NCI-H187 (cell line): ENCODE measurements around the gene RMND5B.
A peak's percentile ranks its signal among the peaks of the same experiment; 100 is the strongest.
"Not testable (repeated sequence)": the region's sequence is repeated elsewhere in the genome, so short reads cannot be mapped to it uniquely, and the experiment has no call there.

ENCODE experiments used
- DNase-seq, 2 experiments: peaks; one replicate each; lab custom pipeline; 2025; lab: John Stamatoyannopoulos, UW

The RMND5B gene

DNA sequence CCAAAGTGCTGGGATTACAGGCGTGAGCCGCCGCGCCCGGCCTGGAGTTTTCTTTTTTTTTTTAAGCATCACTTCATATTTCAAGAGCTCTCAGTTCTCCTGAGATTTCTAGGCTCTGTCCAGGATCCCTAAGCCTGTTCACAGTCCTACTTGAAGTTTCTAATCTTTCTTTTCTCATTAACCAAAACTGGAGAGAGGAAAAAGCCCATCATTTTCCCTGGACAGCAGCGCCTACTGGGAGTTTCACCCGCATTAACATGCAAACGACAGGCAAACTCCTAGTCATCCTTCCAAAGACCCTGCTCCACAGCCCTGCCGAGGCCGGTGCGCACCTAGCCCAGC is 609 bp upstream of the RMND5B start:
- DNase-seq, result not testable (repeated sequence)

DNA sequence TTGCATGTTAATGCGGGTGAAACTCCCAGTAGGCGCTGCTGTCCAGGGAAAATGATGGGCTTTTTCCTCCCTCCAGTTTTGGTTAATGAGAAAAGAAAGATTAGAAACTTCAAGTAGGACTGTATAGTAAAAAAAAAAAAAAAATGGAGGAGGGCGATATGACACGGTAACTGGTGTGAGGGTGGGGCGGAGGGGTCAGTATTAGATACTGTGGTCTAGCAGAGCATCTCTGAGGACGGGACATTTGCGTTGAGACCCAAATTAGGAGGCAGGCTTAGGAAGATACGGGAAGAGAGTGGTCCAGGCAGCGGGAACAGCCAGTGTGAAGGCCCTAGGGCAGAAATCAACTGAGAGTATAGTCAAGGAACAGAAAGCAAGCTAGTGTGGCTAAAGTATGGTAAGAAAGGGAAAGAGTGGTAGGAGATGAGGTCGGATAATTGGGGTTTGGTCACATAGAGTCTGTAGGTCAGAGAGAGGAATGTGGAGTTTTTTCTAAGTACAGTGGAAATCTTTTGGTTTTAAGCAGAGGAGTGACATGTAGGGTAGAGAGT is 707 bp downstream of the RMND5B start:
- no peak for DNase-seq

DNA sequence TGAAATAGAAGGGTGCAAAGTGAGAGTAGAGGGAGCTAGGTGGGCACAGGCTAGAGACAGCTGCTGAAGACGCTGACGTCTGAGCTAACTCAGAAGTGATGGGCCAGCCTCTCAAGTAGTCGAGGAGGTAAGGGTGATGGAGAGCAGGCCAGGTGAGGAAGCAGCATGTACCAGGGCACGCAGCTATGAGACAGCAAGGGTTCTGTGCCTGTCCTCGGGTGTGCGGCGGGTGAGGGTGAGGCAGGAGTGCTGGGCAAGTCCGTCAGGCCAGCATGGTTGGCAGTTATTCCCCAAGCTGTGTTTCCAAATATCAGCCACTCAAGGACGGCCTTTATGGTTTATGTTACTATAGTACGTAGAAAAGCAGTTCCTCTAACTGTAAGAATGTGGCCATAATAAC is 6.2 kb downstream of the RMND5B start:
- no peak for DNase-seq

DNA sequence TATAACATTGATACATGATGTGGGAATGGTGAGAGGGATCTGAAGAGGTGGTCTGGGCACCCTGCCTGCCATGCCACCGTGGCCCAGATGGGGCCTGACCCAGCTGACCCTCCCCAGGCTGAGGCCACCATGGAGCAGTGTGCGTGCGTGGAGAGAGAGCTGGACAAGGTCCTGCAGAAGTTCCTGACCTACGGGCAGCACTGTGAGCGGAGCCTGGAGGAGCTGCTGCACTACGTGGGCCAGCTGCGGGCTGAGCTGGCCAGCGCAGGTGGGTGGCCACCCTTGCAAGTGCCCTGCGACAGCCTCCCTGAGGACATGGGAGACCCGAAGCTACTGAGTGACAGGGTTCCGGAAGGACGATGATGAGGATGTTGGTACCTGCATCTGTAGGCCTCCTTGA is 7.2 kb downstream of the RMND5B start:
- no peak for DNase-seq

DNA sequence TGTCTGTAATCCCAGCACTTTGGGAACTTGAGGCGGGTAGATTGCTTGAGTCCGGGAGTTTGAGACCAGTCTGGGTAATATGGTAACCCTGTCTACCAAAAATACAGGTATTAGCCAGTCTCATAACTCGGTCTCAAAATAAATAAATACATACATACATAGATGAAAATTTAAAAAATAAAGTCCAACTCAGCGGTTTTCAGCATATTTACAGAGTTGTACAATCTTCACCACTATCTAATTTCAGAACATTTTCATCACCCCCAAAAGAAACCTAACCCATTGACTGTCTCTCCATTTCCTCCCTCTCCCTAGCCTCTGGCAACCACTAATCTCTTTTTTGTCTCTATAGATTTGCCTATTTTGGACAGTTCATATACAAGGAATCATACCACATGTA is 10.7 kb downstream of the RMND5B start:
- DNase-seq, result no peak

DNA sequence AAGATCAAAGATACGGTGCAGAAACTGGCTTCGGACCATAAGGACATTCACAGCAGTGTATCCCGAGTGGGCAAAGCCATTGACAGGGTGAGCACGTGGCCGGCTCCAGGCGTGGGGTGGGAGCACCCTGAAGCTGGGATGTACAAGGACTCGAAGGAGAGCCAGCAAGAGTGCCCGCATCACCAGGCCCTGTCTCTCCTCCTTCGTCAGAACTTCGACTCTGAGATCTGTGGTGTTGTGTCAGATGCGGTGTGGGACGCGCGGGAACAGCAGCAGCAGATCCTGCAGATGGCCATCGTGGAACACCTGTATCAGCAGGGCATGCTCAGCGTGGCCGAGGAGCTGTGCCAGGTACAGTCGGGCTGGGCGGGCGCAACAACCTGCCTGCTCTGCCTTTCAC is 11.8 kb downstream of the RMND5B start:
- no peak for DNase-seq

DNA sequence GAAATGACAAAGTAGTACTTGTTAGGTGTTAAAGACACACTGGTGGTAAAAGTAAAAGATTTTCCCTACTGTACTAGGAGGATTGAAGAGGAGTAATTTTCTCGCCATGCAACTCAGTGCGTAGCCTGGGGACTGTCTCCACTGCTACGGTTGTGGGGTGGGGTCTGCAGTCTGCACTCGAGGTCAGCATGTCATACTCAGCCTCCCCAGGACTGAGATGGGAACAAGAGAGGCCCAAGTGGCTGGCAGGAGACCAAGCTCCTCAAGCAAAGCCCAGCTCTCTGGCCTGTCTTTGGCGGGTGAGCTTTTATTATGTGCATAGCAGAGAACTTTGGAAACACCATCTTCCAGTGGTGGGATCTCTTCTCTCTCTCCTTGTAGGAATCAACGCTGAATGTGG is 12.4 kb downstream of the RMND5B start:
- DNase-seq, result no peak

DNA sequence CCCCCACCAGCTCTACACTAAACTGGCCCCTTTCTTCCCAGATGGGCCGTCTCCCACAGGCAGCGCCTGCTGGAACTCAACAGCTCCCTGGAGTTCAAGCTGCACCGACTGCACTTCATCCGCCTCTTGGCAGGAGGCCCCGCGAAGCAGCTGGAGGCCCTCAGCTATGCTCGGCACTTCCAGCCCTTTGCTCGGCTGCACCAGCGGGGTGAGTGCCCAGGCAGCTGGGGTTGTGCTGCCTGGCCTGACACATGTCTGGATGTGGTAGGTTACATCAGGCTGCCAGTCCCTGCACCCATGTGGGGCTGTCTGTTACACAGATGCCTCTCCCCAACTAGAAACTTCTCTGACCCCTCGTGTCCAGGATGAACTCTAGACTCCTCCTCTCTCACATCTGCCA is 13.1 kb downstream of the RMND5B start:
- DNase-seq, result no peak

DNA sequence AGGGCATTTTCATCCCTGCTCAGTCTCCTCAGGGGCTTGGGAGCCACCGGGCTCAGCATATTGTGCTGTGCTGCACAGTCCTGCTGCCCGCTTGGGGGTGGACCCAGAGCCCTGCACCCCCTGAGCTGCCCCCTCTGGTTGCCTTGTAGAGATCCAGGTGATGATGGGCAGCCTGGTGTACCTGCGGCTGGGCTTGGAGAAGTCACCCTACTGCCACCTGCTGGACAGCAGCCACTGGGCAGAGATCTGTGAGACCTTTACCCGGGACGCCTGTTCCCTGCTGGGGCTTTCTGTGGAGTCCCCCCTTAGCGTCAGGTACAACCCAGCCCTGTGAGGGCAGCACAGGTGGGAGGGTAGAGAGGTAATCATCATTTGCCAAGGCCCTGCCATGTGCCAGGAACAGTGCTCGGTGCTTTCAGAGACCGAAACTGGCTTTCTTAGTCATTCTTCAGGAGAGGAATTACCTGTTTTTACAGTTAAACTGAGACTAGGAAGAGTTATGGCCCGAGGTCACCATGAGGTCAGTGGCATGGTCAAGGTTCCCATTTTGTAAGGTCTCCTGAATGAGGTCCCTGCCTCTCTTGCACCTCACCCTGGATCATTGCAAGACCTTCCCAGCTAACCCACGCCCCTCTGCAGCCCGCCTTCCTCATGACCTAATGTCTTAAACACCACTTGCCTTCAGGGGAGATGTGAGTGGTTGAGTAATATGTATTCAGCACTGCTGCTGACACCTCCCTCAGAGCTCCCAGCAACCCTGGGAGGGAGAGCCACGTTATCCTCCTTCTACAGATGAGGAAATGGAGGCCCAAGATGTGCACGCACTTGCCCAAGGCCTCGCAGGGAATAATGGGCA is 15.4 kb downstream of the RMND5B start:
- peak; percentile 4 to 53 for DNase-seq

DNA sequence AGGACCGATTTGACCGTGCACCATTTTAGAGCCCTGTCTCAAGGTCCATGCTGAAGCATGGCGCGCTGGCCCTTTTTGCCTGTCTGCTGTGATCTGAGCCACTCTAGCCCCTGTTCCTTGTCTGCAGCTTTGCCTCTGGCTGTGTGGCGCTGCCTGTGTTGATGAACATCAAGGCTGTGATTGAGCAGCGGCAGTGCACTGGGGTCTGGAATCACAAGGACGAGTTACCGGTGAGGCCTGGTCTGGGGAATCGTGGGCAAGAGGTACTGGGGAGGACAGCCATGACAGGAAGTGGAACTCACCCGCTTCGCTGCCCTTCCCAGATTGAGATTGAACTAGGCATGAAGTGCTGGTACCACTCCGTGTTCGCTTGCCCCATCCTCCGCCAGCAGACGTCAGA is 16.6 kb downstream of the RMND5B start:
- no peak for DNase-seq

DNA sequence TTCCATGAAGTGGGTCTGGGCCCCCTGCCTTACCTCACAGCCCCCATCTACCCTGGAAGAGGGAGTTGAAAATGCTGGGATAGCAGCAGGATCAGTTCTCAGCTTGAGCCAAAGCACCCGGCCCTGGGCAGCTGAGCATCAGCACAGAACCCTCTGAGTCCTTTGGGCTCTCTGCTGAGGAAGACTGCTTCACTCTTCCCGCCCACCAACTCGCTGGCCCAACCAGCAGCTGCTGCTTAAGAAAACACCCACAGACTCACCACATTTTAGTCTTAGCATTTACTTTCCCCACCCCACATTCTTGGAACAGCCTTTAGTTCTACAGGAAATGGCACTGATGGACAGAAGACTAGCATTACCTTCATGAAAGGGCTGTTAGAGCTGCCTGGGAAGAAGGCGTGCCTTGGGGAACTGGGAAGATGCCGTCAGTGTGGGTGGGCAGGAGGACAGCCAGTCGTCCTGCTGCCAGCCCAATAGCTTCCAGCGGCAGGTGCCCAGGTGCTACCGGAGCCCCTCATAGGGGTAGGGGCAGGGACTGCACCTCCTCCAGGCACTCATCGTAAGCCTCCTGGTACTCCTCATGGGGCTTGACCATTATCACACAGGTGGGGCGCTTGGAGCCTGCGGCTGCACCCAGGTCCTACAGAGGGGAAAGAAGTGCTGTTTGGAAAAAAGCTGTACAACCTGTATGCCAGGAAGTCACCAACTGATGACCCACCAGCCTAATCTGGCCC is 18.6 kb downstream of the RMND5B start:
- DNase-seq, result no peak

DNA sequence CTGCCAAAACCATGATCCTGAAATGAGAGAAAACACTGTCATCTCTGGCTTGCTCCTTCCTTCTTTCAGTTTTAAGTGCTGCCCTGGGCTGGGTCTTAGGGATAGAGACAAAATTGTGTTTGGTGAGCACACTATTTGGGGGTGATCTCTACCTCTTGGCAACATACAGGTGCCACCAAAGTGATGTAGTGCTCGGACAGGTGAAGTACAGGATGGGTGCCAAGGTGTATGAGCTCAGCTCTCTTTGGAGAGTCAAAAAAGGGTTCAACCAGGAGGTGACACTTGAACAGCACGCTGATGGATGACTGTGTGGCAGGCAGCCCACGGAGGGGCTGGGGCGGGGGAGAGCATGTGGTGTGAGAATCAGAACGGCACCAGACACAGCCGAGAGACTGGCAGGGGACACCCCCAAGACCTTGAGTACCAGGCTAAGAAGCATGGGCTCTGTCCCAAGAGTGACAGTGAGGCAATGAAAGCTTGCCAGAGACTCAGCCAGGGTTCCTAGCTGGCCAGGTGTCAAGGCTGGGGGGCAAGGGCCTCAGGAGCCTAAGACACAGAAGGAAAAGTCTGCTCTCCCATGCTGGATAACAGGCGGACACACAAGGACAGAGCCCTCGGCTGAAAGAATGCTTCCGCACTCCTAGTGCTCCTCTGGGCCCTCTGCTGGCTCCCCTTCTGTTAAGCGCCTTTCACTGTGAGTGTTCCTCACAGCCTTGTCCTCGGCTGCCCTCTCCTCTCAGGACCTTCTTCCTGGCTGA is 20.3 kb downstream of the RMND5B start:
- no peak for DNase-seq

DNA sequence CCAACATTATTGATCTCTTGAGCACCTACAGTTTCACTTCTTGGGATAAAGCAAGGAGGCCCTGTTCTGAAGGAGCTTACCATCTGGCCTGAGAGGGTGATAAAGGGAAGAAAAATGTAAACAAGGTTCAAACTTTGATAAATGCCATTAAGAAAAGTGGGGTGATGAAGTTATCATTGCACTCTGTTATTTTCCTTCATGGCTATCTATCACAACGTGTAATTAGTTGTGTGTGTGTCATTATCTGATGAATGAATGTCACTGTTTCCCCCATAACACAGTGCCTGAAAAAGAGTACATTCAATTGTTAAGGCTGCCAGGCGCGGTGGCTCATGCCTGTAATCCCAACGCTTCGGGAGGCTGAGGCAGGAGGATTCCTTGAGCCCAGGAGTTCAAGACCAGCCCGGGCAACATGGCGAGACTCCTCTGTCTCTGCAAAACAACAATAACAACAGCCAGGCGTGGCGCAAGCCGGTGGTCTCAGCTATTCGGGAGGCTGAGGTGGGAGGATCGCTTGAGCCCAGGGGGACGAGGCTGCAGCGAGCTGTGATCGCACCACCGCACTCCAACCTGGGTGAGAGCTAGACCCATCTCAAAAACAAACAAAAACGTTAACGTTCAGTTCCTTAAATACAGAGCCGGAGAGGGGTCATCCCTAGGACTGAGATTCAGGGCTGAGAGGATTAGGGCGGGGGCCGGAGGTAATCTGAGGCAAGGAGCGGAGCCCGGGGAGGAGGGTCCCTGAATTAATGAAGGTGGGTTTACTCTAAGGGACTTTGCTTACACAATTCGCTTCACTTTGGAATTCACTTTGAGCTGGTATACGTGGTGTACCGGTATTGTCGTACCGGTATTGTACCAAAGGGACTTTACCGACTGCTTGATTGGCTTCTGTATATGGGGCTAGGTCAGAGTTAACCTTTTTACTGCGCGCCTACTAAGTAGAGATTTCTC is 22.0 kb downstream of the RMND5B start:
- DNase-seq, result no peak

DNA sequence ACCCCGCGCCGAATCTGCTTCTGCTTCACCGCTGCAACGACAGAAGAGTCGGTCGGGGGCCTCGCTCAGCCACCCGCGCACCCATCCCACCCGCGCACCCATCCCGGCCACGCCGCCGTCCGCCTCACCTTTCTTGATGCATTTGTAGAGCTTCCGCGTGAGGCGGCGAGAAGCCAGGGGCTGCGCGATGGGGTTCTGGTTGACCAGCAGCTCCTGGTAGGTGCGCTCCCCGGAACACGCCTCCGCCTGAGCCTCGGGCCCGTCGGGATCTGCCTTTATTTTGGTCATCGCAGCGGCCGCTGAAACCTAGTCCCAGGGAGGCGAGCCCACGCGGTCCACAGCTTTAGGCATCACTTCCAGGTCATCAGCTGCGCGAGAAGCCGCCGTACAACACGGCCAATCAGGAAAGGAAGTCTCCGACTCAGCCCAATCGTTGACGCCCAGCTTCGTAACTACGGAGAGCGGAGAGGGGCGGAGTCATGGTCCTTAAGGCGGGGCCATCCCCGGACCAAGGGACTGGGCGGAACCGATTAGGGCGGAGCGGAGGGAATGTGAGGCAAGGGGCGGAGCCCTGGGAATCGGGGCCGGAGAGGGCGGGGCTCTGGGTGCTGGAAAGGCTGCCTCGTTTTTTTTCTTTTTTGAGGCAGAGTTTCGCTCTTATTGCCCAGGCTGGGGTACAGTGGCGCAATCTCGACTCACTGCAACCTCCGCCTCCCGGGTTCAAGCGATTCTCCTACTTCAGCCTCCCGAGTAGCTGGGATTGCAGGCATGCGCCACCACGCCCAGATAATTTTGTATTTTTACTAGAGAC is 22.9 kb downstream of the RMND5B start, which contains the start of gene NHP2:
NHP2 (minus strand) TSS at position 356 of the 811 bp plus-strand sequence; CDS start at position 288, 68 bp downstream.
- DNase-seq, result peak; percentile 94 to 96

DNA sequence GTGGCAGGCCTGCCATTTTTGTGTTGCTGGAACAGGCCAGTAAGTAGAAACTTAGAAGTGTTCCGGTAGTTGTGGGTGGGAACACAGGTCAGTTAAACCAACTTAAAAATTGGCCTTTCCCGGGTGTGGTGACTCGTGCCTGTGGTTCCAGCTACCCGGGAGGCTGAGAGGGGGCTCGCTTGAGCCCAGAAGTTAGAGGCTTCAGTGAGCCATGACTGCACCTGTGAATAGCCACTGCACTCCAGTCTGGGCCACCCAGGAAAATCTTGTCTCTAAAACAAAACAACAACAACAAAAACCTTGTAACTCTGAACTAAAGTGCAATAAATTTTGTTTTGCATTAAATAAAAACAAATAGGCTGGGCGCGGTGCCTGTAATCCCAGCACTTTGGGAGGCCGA is 24.3 kb downstream of the RMND5B start:
- no peak for DNase-seq

DNA sequence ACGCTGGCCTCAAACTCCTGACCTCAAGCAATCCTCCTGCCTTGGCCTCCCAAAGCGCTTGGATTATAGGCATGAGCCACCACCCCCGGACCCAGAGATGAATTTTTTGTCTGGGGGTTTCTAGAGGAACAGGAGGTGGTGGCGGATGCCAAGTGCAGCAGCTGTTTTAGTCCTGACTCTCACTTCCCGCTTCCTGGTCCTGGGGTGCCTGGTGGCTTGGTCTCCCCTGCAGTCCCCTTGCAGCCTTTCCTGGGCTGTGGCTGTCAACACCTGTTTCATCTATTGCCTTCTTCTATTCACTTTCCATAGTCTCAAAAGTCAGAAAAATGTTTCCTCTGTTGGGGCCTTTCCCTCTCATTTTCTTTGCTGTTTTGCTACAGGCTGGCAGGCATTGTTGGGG is 29.4 kb downstream of the RMND5B start:
- no peak for DNase-seq

DNA sequence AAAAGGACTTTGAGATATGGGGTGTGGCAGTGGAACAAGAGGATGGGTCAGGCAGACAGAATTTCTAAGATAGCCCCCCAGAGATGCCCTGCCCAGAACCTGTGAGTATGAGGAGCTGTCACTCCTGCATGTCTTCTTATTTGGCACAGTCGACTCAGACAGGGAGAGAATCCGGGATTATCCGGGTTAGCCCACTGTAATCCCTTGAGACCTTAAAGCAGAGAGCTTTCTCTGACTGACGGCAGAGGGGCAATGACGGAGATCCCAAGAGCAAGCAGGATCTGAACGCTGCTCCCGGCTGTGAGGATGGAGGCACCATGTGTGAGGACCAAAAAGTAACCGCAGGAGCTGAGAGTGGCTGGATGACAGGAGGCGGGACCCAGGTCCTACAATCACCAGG is 31.7 kb downstream of the RMND5B start:
- no peak for DNase-seq

DNA sequence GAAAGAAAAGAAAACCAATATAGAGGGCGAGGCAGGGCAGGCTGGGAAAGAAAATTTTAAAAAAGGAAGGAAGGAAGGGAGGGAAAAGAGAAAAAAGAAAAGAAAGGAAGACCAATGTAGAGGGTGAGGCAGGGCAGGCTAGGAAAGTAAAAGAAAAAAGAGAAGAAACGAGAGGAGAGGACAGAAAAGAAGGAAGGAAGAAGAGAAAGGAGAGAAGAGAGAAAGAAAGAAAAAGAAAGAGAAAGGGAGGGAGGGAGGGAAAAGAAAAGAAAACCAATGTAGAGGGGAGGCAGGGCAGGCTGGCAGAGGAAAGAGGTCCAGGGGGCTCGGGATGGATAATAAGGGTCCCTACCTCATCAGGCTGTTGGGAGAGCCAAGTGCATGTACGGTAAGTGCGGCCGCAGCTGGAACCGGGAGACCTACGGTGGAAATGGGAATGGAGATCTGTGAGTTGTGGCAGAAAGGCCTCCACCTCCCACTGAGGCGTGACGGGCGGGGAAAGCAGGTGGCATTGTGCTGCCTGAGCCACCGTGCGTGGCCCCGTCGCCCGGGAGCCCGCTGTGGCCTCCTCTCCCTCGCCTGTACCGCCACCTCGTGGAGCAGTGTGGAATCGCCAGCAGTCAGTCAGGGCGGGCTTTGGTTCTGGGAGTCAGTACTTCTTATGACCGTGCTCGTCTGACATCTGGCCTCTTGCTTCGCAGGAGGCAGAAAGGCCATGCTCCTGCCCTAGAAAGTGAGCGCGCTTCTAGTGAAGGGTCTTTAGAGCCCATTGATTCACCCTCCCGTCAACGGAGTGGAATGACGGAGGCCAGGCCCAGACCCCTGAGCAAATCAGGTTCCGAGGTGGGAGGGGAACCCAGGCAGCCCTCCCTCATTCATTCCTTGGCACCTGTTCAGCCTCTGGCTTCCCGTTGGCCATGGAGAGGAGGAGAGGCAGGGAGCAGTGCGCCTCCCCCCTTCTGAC is 33.2 kb downstream of the RMND5B start:
- peak; percentile 89 to 95 for DNase-seq

DNA sequence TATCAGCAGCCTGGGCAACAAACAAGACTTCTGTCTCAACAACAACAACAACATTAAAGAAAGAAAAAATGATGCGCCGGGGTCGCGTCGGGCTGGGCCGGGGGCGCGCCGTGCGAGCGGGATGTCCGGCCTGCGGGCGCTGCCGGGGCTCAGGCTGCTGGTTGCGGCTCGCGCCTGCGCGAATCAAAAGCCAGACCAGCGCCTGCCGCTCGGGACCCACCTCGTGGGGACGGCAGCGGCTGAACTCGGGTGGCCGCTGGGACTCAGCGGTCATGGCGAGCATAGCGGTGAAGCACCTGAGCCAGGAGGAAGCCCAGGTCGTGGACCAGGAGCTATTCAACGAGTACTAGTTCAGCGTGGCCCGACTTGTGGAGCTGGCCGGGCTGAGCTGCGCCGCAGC is 34.8 kb downstream of the RMND5B start:
- DNase-seq, result no peak
